HG03280 (cell line): ENCODE results near the gene OR7A17.

Source experiments
- ATAC-seq: cut with Tn5 transposase; IDR thresholded peaks from one replicate; pipeline ENCODE4 v1.9.1; 2021; ENCODE audit warnings: mild to moderate bottlenecking, moderate library complexity; ENCODE audit not compliant: unreplicated experiment

Gene OR7A17

DNA sequence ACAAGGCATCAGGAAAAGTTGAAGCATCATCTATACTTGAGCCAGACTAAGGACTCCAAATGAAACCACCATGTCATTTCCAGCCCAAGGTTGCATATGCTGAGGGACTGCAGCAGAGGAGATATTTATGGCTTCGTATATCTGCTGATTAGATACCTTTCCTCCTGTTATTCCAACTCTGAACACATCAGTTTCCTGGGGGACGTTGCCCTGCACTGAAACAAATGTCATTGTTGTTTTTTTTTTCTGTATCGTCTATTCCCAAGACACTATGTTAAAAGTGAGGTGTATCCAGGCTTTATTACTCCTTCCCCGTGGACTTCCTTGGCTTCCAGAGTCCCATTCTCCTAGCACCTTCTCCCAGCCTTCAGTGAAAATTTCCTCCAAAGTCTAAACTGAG, at the start of gene OR7A17:
OR7A17 (minus strand) TSS at position 101 of the 400 bp plus-strand sequence. CDS start 4,777 bp downstream, outside the sequence.
- no peak for ATAC-seq

GRCh38 chr19:14933506-14933905, 47.6 kb upstream of the OR7A17 start:
- no peak for ATAC-seq

DNA sequence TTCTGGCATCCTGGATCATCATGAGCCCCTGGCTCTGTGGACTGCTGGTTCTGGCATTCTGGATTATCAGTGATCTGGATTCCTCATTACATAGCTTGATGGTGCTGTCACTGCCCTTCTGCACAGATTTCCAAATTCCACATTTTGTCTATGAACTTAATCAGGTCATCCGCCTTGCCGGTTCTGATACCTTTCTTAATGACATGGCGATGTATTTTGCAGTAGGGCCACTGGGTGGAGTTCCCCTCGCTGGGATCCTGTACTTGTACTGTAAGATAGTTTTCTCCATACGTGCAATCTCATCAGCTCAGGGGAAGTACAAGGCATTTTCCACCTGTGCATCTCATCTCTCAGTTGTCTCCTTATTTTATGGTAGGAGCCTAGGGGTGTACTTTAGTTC, 30.9 kb upstream of the OR7A17 start:
- no peak for ATAC-seq

- no peak for ATAC-seq
Observed at GRCh38 chr19:14915116-14915515, 29.2 kb upstream of the OR7A17 start.

DNA sequence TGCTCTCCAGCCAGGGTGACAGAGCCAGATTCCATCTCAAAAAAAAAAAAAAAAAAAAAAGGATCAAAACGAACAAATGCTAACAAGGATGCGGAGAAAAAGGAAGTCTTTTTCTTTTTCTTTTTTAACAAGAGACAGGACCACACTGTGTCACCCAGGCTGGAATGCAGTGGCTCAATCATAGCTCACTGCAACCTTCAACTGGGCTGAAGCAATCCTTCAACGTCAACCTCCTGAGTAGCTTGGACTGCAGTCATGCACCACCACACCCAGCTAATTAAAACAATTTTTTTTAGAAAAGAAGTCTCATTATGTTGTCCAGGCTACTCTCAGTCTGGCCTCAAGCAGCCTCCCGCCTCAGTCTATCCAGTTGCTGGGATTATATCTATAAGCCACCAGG, 20.8 kb upstream of the OR7A17 start:
- no peak for ATAC-seq

DNA sequence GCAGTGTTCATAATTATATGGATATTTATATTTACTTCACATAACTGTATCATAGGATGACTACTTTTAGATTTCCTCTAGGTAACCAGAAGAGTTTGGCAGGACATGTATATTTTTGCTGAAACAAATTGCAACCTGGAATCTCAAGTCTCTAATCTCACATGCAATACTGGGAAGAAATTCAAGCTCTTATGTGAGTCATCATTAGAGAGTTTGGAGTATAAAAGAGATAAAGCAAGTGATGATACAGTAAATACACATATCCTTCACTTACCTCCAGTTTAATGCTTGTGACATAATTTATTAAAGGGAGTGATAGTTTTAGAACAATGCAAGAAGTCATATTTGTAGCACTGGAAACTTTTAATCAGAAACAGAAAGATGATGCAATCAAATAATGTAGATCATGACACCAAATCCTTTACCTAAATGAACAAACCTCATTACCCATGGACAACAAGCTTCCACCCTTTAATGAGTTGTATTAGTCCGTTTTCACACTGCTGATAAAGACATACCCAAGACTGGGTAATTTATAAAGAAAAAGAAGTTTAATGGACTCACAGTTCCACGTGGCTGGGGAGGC, 15.8 kb upstream of the OR7A17 start:
- ATAC-seq: no peak

DNA sequence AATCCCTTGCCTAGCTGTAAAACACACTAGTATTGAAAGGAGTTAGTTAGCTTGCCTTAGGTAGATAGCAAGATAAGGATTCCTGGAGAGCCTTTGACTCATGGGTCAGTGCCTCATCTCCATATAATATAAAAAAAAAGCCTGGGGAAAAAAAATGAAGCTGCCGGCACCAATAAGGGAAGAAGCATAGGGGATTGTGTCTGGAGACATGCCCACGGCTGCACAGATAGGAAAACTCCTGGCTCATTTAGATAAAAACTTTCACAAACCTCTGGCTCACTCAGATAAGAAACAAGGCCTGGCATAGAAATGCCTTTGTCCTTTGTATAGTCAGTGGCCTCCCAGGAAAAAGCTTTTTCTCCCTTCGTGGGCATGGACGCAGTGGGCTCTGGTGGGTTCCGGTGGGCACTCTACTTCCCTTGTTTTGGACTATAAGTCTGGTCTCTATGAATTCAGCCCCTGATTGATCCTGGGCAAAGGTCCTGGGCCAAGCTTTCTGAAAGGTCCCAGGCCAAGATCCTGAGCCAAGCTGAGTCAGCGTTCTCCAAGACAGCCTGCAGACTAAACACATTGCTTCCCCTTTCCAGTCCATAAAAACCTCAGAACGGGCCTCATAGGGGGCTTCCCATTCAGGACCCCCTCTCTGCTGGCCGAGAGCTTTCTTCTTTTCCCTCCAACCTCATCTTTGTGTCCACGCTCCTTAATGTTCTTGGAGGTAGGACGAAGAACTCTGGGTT, 4.9 kb upstream of the OR7A17 start:
- no peak for ATAC-seq

GRCh38 chr19:14889994-14890642, 4.2 kb upstream of the OR7A17 start:
- ATAC-seq: no peak

GRCh38 chr19:14871619-14872230, 14.2 kb downstream of the OR7A17 start:
- ATAC-seq: no peak

GRCh38 chr19:14868497-14868896, 17.4 kb downstream of the OR7A17 start:
- ATAC-seq: no peak

- ATAC-seq: no peak
Observed at GRCh38 chr19:14848822-14849221, 37.1 kb downstream of the OR7A17 start, which contains the start of gene OR7A10. Gene OR7A10, minus strand, starts transcription at chr19:14848922. Its CDS starts 7,045 bp downstream, at chr19:14841877.

DNA sequence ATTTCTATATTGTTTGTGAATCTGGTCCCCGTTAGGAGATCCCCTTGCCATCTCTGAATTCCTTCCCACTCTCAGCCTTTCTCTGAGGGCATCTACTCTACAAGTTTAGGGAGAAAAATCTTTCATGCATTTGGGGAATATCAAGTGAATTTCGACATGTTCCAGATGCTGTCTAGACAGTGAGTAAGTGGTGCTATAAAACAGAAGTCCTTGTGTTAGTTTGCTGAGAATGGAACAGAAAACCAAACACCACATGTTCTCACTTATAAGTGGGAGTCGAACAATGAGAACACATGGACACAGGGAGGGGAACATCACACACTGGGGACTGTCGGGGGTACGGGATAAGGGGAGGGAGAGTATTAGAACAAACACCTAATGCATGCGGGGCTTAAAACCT, 42.4 kb downstream of the OR7A17 start:
- ATAC-seq: no peak

DNA sequence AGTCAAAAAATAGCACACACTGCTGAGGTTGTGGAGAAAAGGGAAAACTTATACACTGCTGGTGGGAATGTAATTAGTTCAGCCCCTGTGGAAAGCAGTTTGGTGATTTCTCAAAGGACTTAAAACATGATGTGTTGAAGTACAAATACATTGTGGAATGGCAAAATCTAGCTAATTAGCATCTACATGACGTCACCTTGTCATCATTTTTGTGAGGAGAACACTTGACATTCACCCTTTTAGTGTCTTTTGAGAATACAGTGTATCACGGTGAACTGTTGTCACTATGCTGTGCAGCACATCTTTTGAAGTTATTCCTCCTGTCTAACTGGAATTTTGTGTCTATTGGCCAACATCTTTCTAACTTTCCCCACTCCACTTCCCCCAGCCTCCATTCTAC, 42.8 kb downstream of the OR7A17 start:
- no peak for ATAC-seq

DNA sequence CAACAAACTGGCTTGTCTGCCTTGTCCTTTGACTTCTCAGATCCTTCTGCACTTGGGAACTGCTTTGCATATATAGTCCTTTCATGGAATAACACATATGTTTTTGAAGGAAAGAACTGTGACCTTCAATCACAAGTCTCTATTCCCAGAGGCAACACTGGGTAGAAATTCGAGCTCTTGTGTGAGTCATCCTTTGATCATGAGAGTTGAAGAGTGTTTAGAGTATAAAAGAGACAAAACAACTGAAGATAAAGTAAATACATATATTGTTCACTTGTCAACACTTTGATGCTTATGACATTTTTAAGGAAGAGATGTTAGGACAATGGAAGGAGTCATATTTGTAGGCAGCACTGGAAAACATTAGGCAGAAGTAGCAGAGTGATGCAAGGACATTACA, 45.7 kb downstream of the OR7A17 start:
- ATAC-seq: no peak

- ATAC-seq: no peak
Observed at GRCh38 chr19:14837391-14837790, 48.5 kb downstream of the OR7A17 start.

DNA sequence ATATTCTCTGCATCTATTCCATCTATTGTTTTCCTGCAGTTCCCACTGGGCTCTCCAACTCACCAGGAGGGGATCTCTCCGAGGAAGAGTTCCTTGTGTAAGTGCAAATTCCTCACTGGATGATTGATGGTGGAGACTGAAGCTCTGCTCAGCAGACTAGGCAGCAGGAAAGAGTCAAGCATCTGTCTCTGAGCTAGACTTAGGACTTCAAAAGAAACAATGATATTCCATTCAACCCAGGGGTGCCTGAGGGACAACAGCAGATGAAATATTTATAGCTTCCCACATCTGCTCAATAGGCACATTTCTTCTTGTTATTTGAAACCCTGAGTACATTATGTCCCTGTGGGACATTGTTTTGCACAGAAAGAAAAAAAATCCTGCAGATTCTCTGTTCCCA, 50.9 kb downstream of the OR7A17 start, which contains the start of the genes OR7A5 and OR7C1:
OR7A5 (minus strand) TSS at position 175 of the 400 bp plus-strand sequence. CDS start 6,944 bp downstream, outside the sequence.
OR7C1 (minus strand) TSS at position 175 of the 400 bp plus-strand sequence. CDS start 35,049 bp downstream, outside the sequence.
- ATAC-seq: no peak

- no peak for ATAC-seq
Observed at GRCh38 chr19:14830702-14831101, 55.2 kb downstream of the OR7A17 start.
